Measurements from ENCODE around the gene NDUFS1.
"Not testable (repeated sequence)": the region's sequence is repeated elsewhere in the genome, so short reads cannot be mapped to it uniquely, and the experiment has no call there.

The NDUFS1 gene

GRCh38 chr2:206127656-206128055 lies 31.6 kb downstream of the NDUFS1 start:
- Histone ChIP-seq H3K4me1 (ENCODE audit: insufficient read depth, low read length) (no peaks in the 10 kb centered on the region), H3K27me3 (ENCODE audit: insufficient read depth, low read length) (no peaks in the 10 kb centered on the region), H3K9ac (ENCODE audit: low read depth, low read length) (no peak overlapping the region), H3K27ac (ENCODE audit: low read depth, low read length) (no peak overlapping the region), H3K4me3 (ENCODE audit: low read length) (no peak overlapping the region), H3K36me3 (ENCODE audit: insufficient read depth, low read length) (peaks cover 97% of the 10 kb centered on the region), H3K9me3 (ENCODE audit: insufficient read depth, low read depth, low read length) (no peaks in the 10 kb centered on the region)

GRCh38 chr2:206125901-206126300 lies 33.3 kb downstream of the NDUFS1 start:
- Histone ChIP-seq H3K27me3 (ENCODE audit: insufficient read depth, low read length) (no peaks in the 10 kb centered on the region), H3K4me1 (ENCODE audit: insufficient read depth, low read length) (no peaks in the 10 kb centered on the region), H3K36me3 (ENCODE audit: insufficient read depth, low read length) (peaks cover 97% of the 10 kb centered on the region), H3K4me3 (ENCODE audit: low read length) (no peak overlapping the region), H3K27ac (ENCODE audit: low read depth, low read length) (no peak overlapping the region), H3K9ac (ENCODE audit: low read depth, low read length) (no peak overlapping the region), H3K9me3 (ENCODE audit: insufficient read depth, low read depth, low read length) (no peaks in the 10 kb centered on the region)

GRCh38 chr2:206122569-206122968 lies 36.7 kb downstream of the NDUFS1 start:
- not testable (repeated sequence) for H3K4me3 ChIP-seq (ENCODE audit: low read length); H3K27ac ChIP-seq (ENCODE audit: low read depth, low read length); H3K4me1 ChIP-seq (ENCODE audit: insufficient read depth, low read length); H3K9ac ChIP-seq (ENCODE audit: low read depth, low read length); H3K27me3 ChIP-seq (ENCODE audit: insufficient read depth, low read length); H3K9me3 ChIP-seq (ENCODE audit: insufficient read depth, low read depth, low read length)
- H3K36me3 ChIP-seq (ENCODE audit: insufficient read depth, low read length) = peaks cover 82% of the 10 kb centered on the region
- WGBS = 87% methylated on average over 3 of the region's 3 CpGs

GRCh38 chr2:206116278-206116677 lies 43.0 kb downstream of the NDUFS1 start:
- peaks cover 26% of the 10 kb centered on the region for H3K36me3 ChIP-seq (ENCODE audit: insufficient read depth, low read length)
- H3K9me3 ChIP-seq (ENCODE audit: insufficient read depth, low read depth, low read length) = no peaks in the 10 kb centered on the region
- H3K27ac ChIP-seq (ENCODE audit: low read depth, low read length) = no peak overlapping the region
- 97% methylated on average over 21 of the region's 21 CpGs for WGBS
- H3K27me3 ChIP-seq (ENCODE audit: insufficient read depth, low read length) = no peaks in the 10 kb centered on the region
- no peak overlapping the region for H3K9ac ChIP-seq (ENCODE audit: low read depth, low read length)
- no peaks in the 10 kb centered on the region for H3K4me1 ChIP-seq (ENCODE audit: insufficient read depth, low read length)
- no peak overlapping the region for H3K4me3 ChIP-seq (ENCODE audit: low read length)

- H3K36me3 ChIP-seq (ENCODE audit: insufficient read depth, low read length) = peaks cover 14% of the 10 kb centered on the region
- 97% methylated on average over 2 of the region's 3 CpGs for WGBS
- H3K27me3 ChIP-seq (ENCODE audit: insufficient read depth, low read length) = no peaks in the 10 kb centered on the region
- H3K4me1 ChIP-seq (ENCODE audit: insufficient read depth, low read length) = no peaks in the 10 kb centered on the region
- H3K4me3 ChIP-seq (ENCODE audit: low read length) = no peak overlapping the region
- no peak overlapping the region for H3K27ac ChIP-seq (ENCODE audit: low read depth, low read length)
- no peak overlapping the region for H3K9ac ChIP-seq (ENCODE audit: low read depth, low read length)
- H3K9me3 ChIP-seq (ENCODE audit: insufficient read depth, low read depth, low read length) = no peaks in the 10 kb centered on the region
These were observed 44.1 kb downstream of the NDUFS1 start for GRCh38 chr2:206115026-206115578.

- Histone ChIP-seq H3K9me3 (ENCODE audit: insufficient read depth, low read depth, low read length) (no peaks in the 10 kb centered on the region), H3K27ac (ENCODE audit: low read depth, low read length) (no peak overlapping the region), H3K4me1 (ENCODE audit: insufficient read depth, low read length) (no peaks in the 10 kb centered on the region), H3K4me3 (ENCODE audit: low read length) (no peak overlapping the region), H3K27me3 (ENCODE audit: insufficient read depth, low read length) (no peaks in the 10 kb centered on the region), H3K36me3 (ENCODE audit: insufficient read depth, low read length) (peaks cover 6% of the 10 kb centered on the region; the same call in 1 of the 2 replicates), H3K9ac (ENCODE audit: low read depth, low read length) (no peak overlapping the region)
- WGBS = 93% methylated on average over 7 of the region's 7 CpGs
These were observed 46.2 kb downstream of the NDUFS1 start for GRCh38 chr2:206112846-206113547.

GRCh38 chr2:206112108-206112507 lies 47.1 kb downstream of the NDUFS1 start:
- H3K9ac ChIP-seq (ENCODE audit: low read depth, low read length) = no peak overlapping the region
- peaks cover 5% of the 10 kb centered on the region; the same call in 1 of the 2 replicates for H3K36me3 ChIP-seq (ENCODE audit: insufficient read depth, low read length)
- no peak overlapping the region for H3K27ac ChIP-seq (ENCODE audit: low read depth, low read length)
- no peaks in the 10 kb centered on the region for H3K4me1 ChIP-seq (ENCODE audit: insufficient read depth, low read length)
- no peaks in the 10 kb centered on the region for H3K27me3 ChIP-seq (ENCODE audit: insufficient read depth, low read length)
- WGBS = 97% methylated on average over 3 of the region's 3 CpGs
- no peaks in the 10 kb centered on the region for H3K9me3 ChIP-seq (ENCODE audit: insufficient read depth, low read depth, low read length)
- no peak overlapping the region for H3K4me3 ChIP-seq (ENCODE audit: low read length)

GRCh38 chr2:206108713-206109112 lies 50.5 kb downstream of the NDUFS1 start:
- no peaks in the 10 kb centered on the region for H3K36me3 ChIP-seq (ENCODE audit: insufficient read depth, low read length)
- no peak overlapping the region for H3K4me3 ChIP-seq (ENCODE audit: low read length)
- H3K27me3 ChIP-seq (ENCODE audit: insufficient read depth, low read length) = no peaks in the 10 kb centered on the region
- H3K27ac ChIP-seq (ENCODE audit: low read depth, low read length) = no peak overlapping the region
- 93% methylated on average over 7 of the region's 7 CpGs for WGBS
- no peaks in the 10 kb centered on the region for H3K9me3 ChIP-seq (ENCODE audit: insufficient read depth, low read depth, low read length)
- H3K4me1 ChIP-seq (ENCODE audit: insufficient read depth, low read length) = no peaks in the 10 kb centered on the region
- no peak overlapping the region for H3K9ac ChIP-seq (ENCODE audit: low read depth, low read length)

- H3K9me3 ChIP-seq (ENCODE audit: insufficient read depth, low read depth, low read length) = no peaks in the 10 kb centered on the region
- H3K27ac ChIP-seq (ENCODE audit: low read depth, low read length) = no peak overlapping the region
- no peak overlapping the region for H3K4me3 ChIP-seq (ENCODE audit: low read length)
- no peaks in the 10 kb centered on the region for H3K27me3 ChIP-seq (ENCODE audit: insufficient read depth, low read length)
- WGBS = 93% methylated on average over 5 of the region's 5 CpGs
- no peak overlapping the region for H3K9ac ChIP-seq (ENCODE audit: low read depth, low read length)
- H3K4me1 ChIP-seq (ENCODE audit: insufficient read depth, low read length) = no peaks in the 10 kb centered on the region
- no peaks in the 10 kb centered on the region for H3K36me3 ChIP-seq (ENCODE audit: insufficient read depth, low read length)
These were observed 53.7 kb downstream of the NDUFS1 start for GRCh38 chr2:206105541-206105940.

- H3K9me3 ChIP-seq (ENCODE audit: insufficient read depth, low read depth, low read length) = no peaks in the 10 kb centered on the region
- no peaks in the 10 kb centered on the region for H3K36me3 ChIP-seq (ENCODE audit: insufficient read depth, low read length)
- H3K27ac ChIP-seq (ENCODE audit: low read depth, low read length) = no peak overlapping the region
- H3K9ac ChIP-seq (ENCODE audit: low read depth, low read length) = no peak overlapping the region
- no peaks in the 10 kb centered on the region for H3K27me3 ChIP-seq (ENCODE audit: insufficient read depth, low read length)
- no peaks in the 10 kb centered on the region for H3K4me1 ChIP-seq (ENCODE audit: insufficient read depth, low read length)
- 96% methylated on average over 4 of the region's 4 CpGs for WGBS
- H3K4me3 ChIP-seq (ENCODE audit: low read length) = no peak overlapping the region
These were observed 54.2 kb downstream of the NDUFS1 start for GRCh38 chr2:206105038-206105437.

- H3K27me3 ChIP-seq (ENCODE audit: insufficient read depth, low read length); H3K9ac ChIP-seq (ENCODE audit: low read depth, low read length); H3K9me3 ChIP-seq (ENCODE audit: insufficient read depth, low read depth, low read length); H3K4me3 ChIP-seq (ENCODE audit: low read length); H3K27ac ChIP-seq (ENCODE audit: low read depth, low read length); H3K4me1 ChIP-seq (ENCODE audit: insufficient read depth, low read length); H3K36me3 ChIP-seq (ENCODE audit: insufficient read depth, low read length): not testable (repeated sequence)
- 96% methylated on average over 19 of the region's 19 CpGs for WGBS
These were observed 60.4 kb downstream of the NDUFS1 start for GRCh38 chr2:206098872-206099271.

GRCh38 chr2:206098471-206098870 lies 60.8 kb downstream of the NDUFS1 start:
- no peak overlapping the region for H3K27ac ChIP-seq (ENCODE audit: low read depth, low read length)
- WGBS = 95% methylated on average over 9 of the region's 9 CpGs
- H3K4me3 ChIP-seq (ENCODE audit: low read length) = no peak overlapping the region

More at GRCh38 chr2:206098471-206098870, 60.8 kb downstream of the NDUFS1 start:
- Histone ChIP-seq H3K9me3 (ENCODE audit: insufficient read depth, low read depth, low read length) (no peaks in the 10 kb centered on the region), H3K4me1 (ENCODE audit: insufficient read depth, low read length) (0 out of 2 replicates have a peak, but pooled peaks cover 3% of the 10 kb centered on the region), H3K36me3 (ENCODE audit: insufficient read depth, low read length) (no peaks in the 10 kb centered on the region), H3K27me3 (ENCODE audit: insufficient read depth, low read length) (no peaks in the 10 kb centered on the region), H3K9ac (ENCODE audit: low read depth, low read length) (no peak overlapping the region)

Measured in HUES64 (cell line).